Endothelial cell (in vitro differentiated cells): ENCODE data around the gene POU2AF1. TPM values are rescaled to one million over a fixed set of nuclear protein-coding genes. Genes with fewer than 3 reads are reported as not detected.

Source experiments
- DNase-seq: peaks from one replicate; pipeline ENCODE4 v3.0.0; 2021; ENCODE audit warnings: low spot score
- H3K27ac Mint-ChIP-seq: one replicate; pipeline ENCODE4 v1.8.0; 2021; ENCODE audit warnings: mixed read lengths, inconsistent platforms; ENCODE audit not compliant: unreplicated experiment
- H3K27me3 Mint-ChIP-seq: one replicate; pipeline ENCODE4 v1.8.0; 2021; ENCODE audit warnings: mild to moderate bottlenecking, moderate library complexity, mixed read lengths, inconsistent platforms; ENCODE audit not compliant: unreplicated experiment
- H3K36me3 Mint-ChIP-seq: one replicate; pipeline ENCODE4 v1.8.0; 2021; ENCODE audit warnings: mild to moderate bottlenecking, low read depth, mixed read lengths, inconsistent platforms; ENCODE audit not compliant: unreplicated experiment
- H3K4me1 Mint-ChIP-seq: one replicate; pipeline ENCODE4 v1.8.0; 2021; ENCODE audit warnings: mild to moderate bottlenecking, mixed read lengths, inconsistent platforms; ENCODE audit not compliant: unreplicated experiment
- H3K4me3 Mint-ChIP-seq: one replicate; pipeline ENCODE4 v1.8.0; 2021; ENCODE audit warnings: mild to moderate bottlenecking, mixed read lengths, inconsistent platforms; ENCODE audit not compliant: unreplicated experiment
- H3K9me3 Mint-ChIP-seq: one replicate; pipeline ENCODE4 v1.8.0; 2021; ENCODE audit warnings: mixed read lengths, inconsistent platforms; ENCODE audit not compliant: unreplicated experiment
- total RNA-seq: library from RNA; stranded (reverse); fragmentation: NEBNext Ultra II Directional; extraction: Animal tissue kit (Norgen Biotek cat#: 25700); gene quantifications from one replicate; pipeline ENCODE4 v1.2.1, GENCODE V29; 2021; ENCODE audit not compliant: unreplicated experiment
- TF ChIP-seq, protein P1 (sequence below): fragments of 200-600 bp; sonication (generic); IDR thresholded peaks from one replicate; pipeline ENCODE4 v1.5.0; 2021; ENCODE audit warnings: antibody characterized with exemption; ENCODE audit not compliant: unreplicated experiment

The POU2AF1 gene
- total RNA-seq, 1 donor from 2014 or later, result not detected

GRCh38 chr11:111384494-111384893 is 5.4 kb upstream of the POU2AF1 start:
- Mint-ChIP-seq H3K27me3 (peaks cover 2% of the 10 kb centered on the region), H3K4me3 (no peak overlapping the region), H3K36me3 (peaks cover 4% of the 10 kb centered on the region), H3K4me1 (peaks cover 6% of the 10 kb centered on the region), H3K9me3 (peaks cover 4% of the 10 kb centered on the region), H3K27ac (no peak overlapping the region)
- TF ChIP-seq, protein P1, sequence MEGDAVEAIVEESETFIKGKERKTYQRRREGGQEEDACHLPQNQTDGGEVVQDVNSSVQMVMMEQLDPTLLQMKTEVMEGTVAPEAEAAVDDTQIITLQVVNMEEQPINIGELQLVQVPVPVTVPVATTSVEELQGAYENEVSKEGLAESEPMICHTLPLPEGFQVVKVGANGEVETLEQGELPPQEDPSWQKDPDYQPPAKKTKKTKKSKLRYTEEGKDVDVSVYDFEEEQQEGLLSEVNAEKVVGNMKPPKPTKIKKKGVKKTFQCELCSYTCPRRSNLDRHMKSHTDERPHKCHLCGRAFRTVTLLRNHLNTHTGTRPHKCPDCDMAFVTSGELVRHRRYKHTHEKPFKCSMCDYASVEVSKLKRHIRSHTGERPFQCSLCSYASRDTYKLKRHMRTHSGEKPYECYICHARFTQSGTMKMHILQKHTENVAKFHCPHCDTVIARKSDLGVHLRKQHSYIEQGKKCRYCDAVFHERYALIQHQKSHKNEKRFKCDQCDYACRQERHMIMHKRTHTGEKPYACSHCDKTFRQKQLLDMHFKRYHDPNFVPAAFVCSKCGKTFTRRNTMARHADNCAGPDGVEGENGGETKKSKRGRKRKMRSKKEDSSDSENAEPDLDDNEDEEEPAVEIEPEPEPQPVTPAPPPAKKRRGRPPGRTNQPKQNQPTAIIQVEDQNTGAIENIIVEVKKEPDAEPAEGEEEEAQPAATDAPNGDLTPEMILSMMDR, result no peak
- DNase-seq, result no peak

- H3K36me3 Mint-ChIP-seq, result peaks cover 4% of the 10 kb centered on the region
- H3K4me1 Mint-ChIP-seq, result peaks cover 2% of the 10 kb centered on the region
- H3K27ac Mint-ChIP-seq, result no peak overlapping the region
- peaks cover 4% of the 10 kb centered on the region for H3K9me3 Mint-ChIP-seq
- H3K27me3 Mint-ChIP-seq, result peaks cover 2% of the 10 kb centered on the region
- TF ChIP-seq, protein P1, result no peak
- H3K4me3 Mint-ChIP-seq, result no peak overlapping the region
- DNase-seq, result no peak
Observed at GRCh38 chr11:111382451-111382850, 3.4 kb upstream of the POU2AF1 start.

DNA sequence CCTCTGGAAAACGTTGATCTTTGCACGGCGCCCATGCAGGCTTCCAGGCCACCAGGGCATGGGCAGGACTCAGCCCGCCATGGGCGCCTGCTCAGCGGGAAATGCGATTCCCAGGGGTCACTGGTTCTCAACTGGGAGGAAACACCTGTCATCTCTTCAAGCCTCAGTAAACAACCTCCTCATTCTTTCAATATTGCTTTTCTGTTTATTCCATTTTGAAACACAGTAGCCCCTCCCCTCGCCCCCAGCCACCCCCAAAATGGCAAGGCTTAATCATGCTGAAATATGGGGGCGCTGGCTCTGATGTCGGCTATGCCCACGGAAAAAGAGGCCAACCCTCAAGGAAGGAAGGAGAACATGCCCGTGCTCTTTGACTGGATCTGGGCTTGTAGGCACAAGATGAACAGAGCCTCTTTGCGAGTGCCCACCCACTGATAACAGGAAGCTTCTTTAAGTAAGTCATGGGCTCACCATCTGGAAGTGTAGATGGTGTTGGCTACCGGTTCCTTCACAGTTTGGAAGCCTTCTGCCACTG is 594 bp upstream of the POU2AF1 start:
- Mint-ChIP-seq H3K36me3 (peaks cover 4% of the 10 kb centered on the region), H3K9me3 (peaks cover 4% of the 10 kb centered on the region), H3K27ac (no peak overlapping the region), H3K4me1 (peaks cover 2% of the 10 kb centered on the region), H3K27me3 (peaks cover 2% of the 10 kb centered on the region), H3K4me3 (no peak overlapping the region)
- DNase-seq, result no peak
- TF ChIP-seq, protein P1, result no peak

- H3K27ac Mint-ChIP-seq, result no peak overlapping the region
- TF ChIP-seq, protein P1, result no peak
- H3K36me3 Mint-ChIP-seq, result peaks cover 4% of the 10 kb centered on the region
- no peak for DNase-seq
- H3K9me3 Mint-ChIP-seq, result peaks cover 4% of the 10 kb centered on the region
- H3K4me1 Mint-ChIP-seq, result peaks cover 2% of the 10 kb centered on the region
- no peak overlapping the region for H3K4me3 Mint-ChIP-seq
- peaks cover 2% of the 10 kb centered on the region for H3K27me3 Mint-ChIP-seq
Observed at GRCh38 chr11:111378185-111378860, 752 bp downstream of the POU2AF1 start.

DNA sequence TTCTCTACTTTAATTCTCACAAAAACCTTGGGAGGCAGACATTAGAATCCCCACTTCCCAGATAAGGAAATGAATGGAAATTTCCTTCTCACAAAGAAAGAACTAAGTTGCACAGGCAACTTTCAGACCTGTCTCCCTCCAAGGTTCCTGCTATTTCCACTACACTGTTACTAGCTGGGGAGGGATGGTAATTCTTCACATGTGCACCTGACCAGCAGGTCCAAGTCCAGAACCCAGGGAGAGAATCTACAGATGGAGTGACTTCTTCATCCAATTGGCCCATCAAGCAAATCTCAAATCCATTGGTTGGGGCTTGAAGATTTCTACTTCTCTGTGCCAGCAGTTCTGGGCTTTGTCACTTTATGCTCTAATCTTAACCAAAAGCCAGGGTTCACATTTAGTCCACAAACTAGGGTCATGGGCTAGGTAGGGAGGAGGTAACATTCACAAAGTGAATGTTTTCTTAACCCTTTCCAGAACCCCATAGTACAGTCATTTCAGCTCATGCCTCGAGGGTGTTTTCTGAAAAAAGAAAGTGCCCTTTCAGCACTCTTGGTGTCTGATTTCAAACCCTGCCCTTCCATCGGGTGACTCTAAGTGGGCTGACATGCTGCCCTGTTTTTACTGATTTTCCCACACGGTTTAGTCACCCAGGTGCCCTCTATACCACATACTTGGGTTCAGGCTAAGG is 2.7 kb downstream of the POU2AF1 start:
- Mint-ChIP-seq H3K9me3 (peaks cover 4% of the 10 kb centered on the region), H3K27me3 (peaks cover 4% of the 10 kb centered on the region), H3K27ac (no peak overlapping the region), H3K36me3 (peaks cover 4% of the 10 kb centered on the region), H3K4me1 (peaks cover 2% of the 10 kb centered on the region), H3K4me3 (no peak overlapping the region)
- TF ChIP-seq, protein P1, result no peak
- no peak for DNase-seq
